HG03095 (cell line): ENCODE data around the gene NOD2.

Experiments
- ATAC-seq: cut with Tn5 transposase; IDR thresholded peaks from one replicate; pipeline ENCODE4 v1.9.1; 2021; ENCODE audit warnings: moderate library complexity; ENCODE audit not compliant: unreplicated experiment

Gene NOD2

GRCh38 chr16:50692999-50693781 is at the start of gene NOD2:
TSS of gene NOD2 (plus strand) at chr16:50693606. CDS start at chr16:50699496, 5,890 bp downstream.
- ATAC-seq: no peak

- ATAC-seq: no peak
These were observed 49.2 kb upstream of the NOD2 start for GRCh38 chr16:50644245-50644644.

GRCh38 chr16:50644729-50645128 is 48.7 kb upstream of the NOD2 start:
- ATAC-seq: no peak

GRCh38 chr16:50645563-50646220 is 47.7 kb upstream of the NOD2 start:
- no peak for ATAC-seq

- ATAC-seq: no peak
These were observed 47.1 kb upstream of the NOD2 start for GRCh38 chr16:50646345-50646744.

GRCh38 chr16:50651835-50652438 is 41.5 kb upstream of the NOD2 start:
- no peak for ATAC-seq

GRCh38 chr16:50652836-50653425 is 40.5 kb upstream of the NOD2 start:
- ATAC-seq: no peak

GRCh38 chr16:50653633-50654519 is 39.5 kb upstream of the NOD2 start:
- no peak for ATAC-seq

- no peak for ATAC-seq
These were observed 37.8 kb upstream of the NOD2 start for GRCh38 chr16:50655558-50656055.

- ATAC-seq: no peak
These were observed 36.2 kb upstream of the NOD2 start for GRCh38 chr16:50657241-50657640.

GRCh38 chr16:50659806-50660205 is 33.6 kb upstream of the NOD2 start:
- no peak for ATAC-seq

- no peak for ATAC-seq
These were observed 31.0 kb upstream of the NOD2 start for GRCh38 chr16:50662306-50662940.

GRCh38 chr16:50664270-50664669 is 29.1 kb upstream of the NOD2 start:
- ATAC-seq: no peak

GRCh38 chr16:50665128-50665878 is 28.1 kb upstream of the NOD2 start:
- ATAC-seq: no peak

GRCh38 chr16:50666658-50667496 is 26.5 kb upstream of the NOD2 start:
- ATAC-seq: peak; percentile 80

- ATAC-seq: no peak
These were observed 25.7 kb upstream of the NOD2 start for GRCh38 chr16:50667497-50668367.

- ATAC-seq: no peak
These were observed 24.9 kb upstream of the NOD2 start for GRCh38 chr16:50668368-50669008.
